Neural progenitor cell (in vitro differentiated cells): ENCODE measurements around the gene TUBG2. TPM values are rescaled to one million over a fixed set of nuclear protein-coding genes. Genes with fewer than 3 reads are reported as not detected.

Experiments used
- DNase-seq: peaks from one replicate; pipeline ENCODE4 v3.0.0-alpha.2; 2016; ENCODE audit warnings: low spot score
- H2AFZ ChIP-seq: fragments of 200-600 bp; sonication (generic); replicated peaks from 2 replicates; pipeline ENCODE4 v1.6.1; 2016; ENCODE audit warnings: antibody characterized with exemption
- H3F3A ChIP-seq: fragments of 200-600 bp; sonication (generic); 2 replicates; pipeline ENCODE4 v1.6.1; 2016; ENCODE audit warnings: antibody characterized with exemption, low read depth
- H3K27ac ChIP-seq: fragments of 200-600 bp; sonication (generic); 2 replicates; pipeline ENCODE4 v1.5.1; 2016; ENCODE audit warnings: mild to moderate bottlenecking
- H3K27me3 ChIP-seq: fragments of 200-600 bp; sonication (generic); 2 replicates; pipeline ENCODE4 v1.6.1; 2016; ENCODE audit warnings: mild to moderate bottlenecking, moderate library complexity
- H3K36me3 ChIP-seq: fragments of 200-600 bp; sonication (generic); 2 replicates; pipeline ENCODE4 v1.5.1; 2016
- H3K4me1 ChIP-seq: fragments of 200-600 bp; sonication (generic); 2 replicates; pipeline ENCODE4 v1.6.1; 2016; ENCODE audit warnings: mixed run types
- H3K4me2 ChIP-seq: fragments of 200-600 bp; sonication (generic); 2 replicates; pipeline ENCODE4 v1.6.1; 2016
- H3K4me3 ChIP-seq: fragments of 200-600 bp; sonication (generic); 2 replicates; pipeline ENCODE4 v1.5.1; 2016
- H3K79me2 ChIP-seq: fragments of 200-600 bp; sonication (generic); 2 replicates; pipeline ENCODE4 v1.6.1; 2016; ENCODE audit warnings: low read depth
- H3K9ac ChIP-seq: fragments of 200-600 bp; sonication (generic); 2 replicates; pipeline ENCODE4 v1.6.1; 2016
- H3K9me3 ChIP-seq: fragments of 200-600 bp; sonication (generic); 2 replicates; pipeline ENCODE4 v1.5.1; 2016; ENCODE audit warnings: low read depth
- H4K20me1 ChIP-seq: fragments of 200-600 bp; sonication (generic); 2 replicates; pipeline ENCODE4 v1.6.1; 2016; ENCODE audit warnings: low read depth
- H3K27ac Mint-ChIP-seq: 3 replicates; pipeline ENCODE4 v1.8.0; 2021; ENCODE audit warnings: mixed read lengths
- H3K27me3 Mint-ChIP-seq: 2 replicates; pipeline ENCODE4 v1.8.0; 2022; ENCODE audit warnings: low read depth, mild to moderate bottlenecking, inconsistent platforms, moderate library complexity, mixed read lengths; ENCODE audit not compliant: insufficient read depth
- H3K36me3 Mint-ChIP-seq: 3 replicates; pipeline ENCODE4 v1.8.0; 2021; ENCODE audit warnings: mixed read lengths
- H3K4me1 Mint-ChIP-seq: 3 replicates; pipeline ENCODE4 v1.8.0; 2021; ENCODE audit warnings: mixed read lengths
- H3K4me3 Mint-ChIP-seq: 3 replicates; pipeline ENCODE4 v1.8.0; 2021; ENCODE audit warnings: mild to moderate bottlenecking, moderate library complexity, mixed read lengths
- H3K9me3 Mint-ChIP-seq: 3 replicates; pipeline ENCODE4 v1.8.0; 2020; ENCODE audit warnings: mixed read lengths
- EZH2 ChIP-seq: fragments of 200-600 bp; sonication (generic); IDR thresholded peaks from 2 replicates; pipeline ENCODE4 v1.6.1; 2017; ENCODE audit warnings: antibody characterized with exemption, mild to moderate bottlenecking, moderate library complexity
- EZH2phosphoT487 ChIP-seq: fragments of 200-600 bp; sonication (generic); IDR thresholded peaks from 2 replicates; pipeline ENCODE4 v1.6.1; 2017; ENCODE audit warnings: antibody characterized with exemption
- total RNA-seq: library from RNA; depleted of rRNA; stranded (reverse); fragments of >200 nt; gene quantifications from 2 replicates; pipeline ENCODE4 v1.2.3, GENCODE V29; 2015; ENCODE audit warnings: low replicate concordance
- TF ChIP-seq, protein P1 (sequence below): fragments of 200-600 bp; sonication (generic); IDR thresholded peaks from 2 replicates; pipeline ENCODE4 v1.5.1; 2017; ENCODE audit warnings: antibody characterized with exemption, mild to moderate bottlenecking

TUBG2 gene
- total RNA-seq, 1 donor from 2014 or later: 12.8 TPM

GRCh38 chr17:42673885-42674754, 15.0 kb downstream of the TUBG2 start:
- no peaks in the 10 kb centered on the region for H3K36me3 ChIP-seq
- peak overlapping the region; percentile 70 for H3K4me3 ChIP-seq
- peaks cover 60% of the 10 kb centered on the region for H3K27me3 ChIP-seq
- H3F3A ChIP-seq: peaks cover 53% of the 10 kb centered on the region
- H3K9me3 Mint-ChIP-seq: no peaks in the 10 kb centered on the region
- peak overlapping the region; percentile 80 for H3K4me3 Mint-ChIP-seq
- H3K36me3 Mint-ChIP-seq: peaks cover 14% of the 10 kb centered on the region
- H3K27me3 Mint-ChIP-seq: peaks cover 8% of the 10 kb centered on the region
- H3K4me1 ChIP-seq: peaks cover 34% of the 10 kb centered on the region
- no peak overlapping the region for H2AFZ ChIP-seq
- H3K4me1 Mint-ChIP-seq: peaks cover 38% of the 10 kb centered on the region
- no peak overlapping the region for H3K9ac ChIP-seq
- H3K27ac ChIP-seq: no peak overlapping the region
- H3K9me3 ChIP-seq: no peaks in the 10 kb centered on the region
- peaks cover 11% of the 10 kb centered on the region for H3K79me2 ChIP-seq
- H4K20me1 ChIP-seq: peaks cover 58% of the 10 kb centered on the region
- peak; percentile 74 for DNase-seq
- no peak overlapping the region for H3K27ac Mint-ChIP-seq
- peak overlapping the region; percentile 95 for H3K4me2 ChIP-seq
- TF ChIP-seq, protein P1, sequence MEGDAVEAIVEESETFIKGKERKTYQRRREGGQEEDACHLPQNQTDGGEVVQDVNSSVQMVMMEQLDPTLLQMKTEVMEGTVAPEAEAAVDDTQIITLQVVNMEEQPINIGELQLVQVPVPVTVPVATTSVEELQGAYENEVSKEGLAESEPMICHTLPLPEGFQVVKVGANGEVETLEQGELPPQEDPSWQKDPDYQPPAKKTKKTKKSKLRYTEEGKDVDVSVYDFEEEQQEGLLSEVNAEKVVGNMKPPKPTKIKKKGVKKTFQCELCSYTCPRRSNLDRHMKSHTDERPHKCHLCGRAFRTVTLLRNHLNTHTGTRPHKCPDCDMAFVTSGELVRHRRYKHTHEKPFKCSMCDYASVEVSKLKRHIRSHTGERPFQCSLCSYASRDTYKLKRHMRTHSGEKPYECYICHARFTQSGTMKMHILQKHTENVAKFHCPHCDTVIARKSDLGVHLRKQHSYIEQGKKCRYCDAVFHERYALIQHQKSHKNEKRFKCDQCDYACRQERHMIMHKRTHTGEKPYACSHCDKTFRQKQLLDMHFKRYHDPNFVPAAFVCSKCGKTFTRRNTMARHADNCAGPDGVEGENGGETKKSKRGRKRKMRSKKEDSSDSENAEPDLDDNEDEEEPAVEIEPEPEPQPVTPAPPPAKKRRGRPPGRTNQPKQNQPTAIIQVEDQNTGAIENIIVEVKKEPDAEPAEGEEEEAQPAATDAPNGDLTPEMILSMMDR: peak; percentile 63
- TF ChIP-seq EZH2phosphoT487 (no peak), EZH2 (no peak)

- DNase-seq: peak; percentile 44
- peaks cover 11% of the 10 kb centered on the region for H3K79me2 ChIP-seq
- no peaks in the 10 kb centered on the region for H3K9me3 ChIP-seq
- no peak overlapping the region for H3K9ac ChIP-seq
- no peak overlapping the region for H3K27ac ChIP-seq
- Mint-ChIP-seq H3K4me1 (peaks cover 38% of the 10 kb centered on the region), H3K36me3 (peaks cover 8% of the 10 kb centered on the region), H3K27ac (no peak overlapping the region), H3K4me3 (peak overlapping the region; percentile 80), H3K9me3 (no peaks in the 10 kb centered on the region), H3K27me3 (peaks cover 8% of the 10 kb centered on the region)
- H4K20me1 ChIP-seq: peaks cover 51% of the 10 kb centered on the region
- peaks cover 35% of the 10 kb centered on the region for H3K4me1 ChIP-seq
- peak overlapping the region; percentile 95 for H3K4me2 ChIP-seq
- peak overlapping the region; percentile 70 for H3K4me3 ChIP-seq
- no peak overlapping the region for H2AFZ ChIP-seq
- no peak for TF ChIP-seq EZH2phosphoT487
- TF ChIP-seq, protein P1: no peak
- TF ChIP-seq EZH2: no peak
- H3F3A ChIP-seq: peaks cover 53% of the 10 kb centered on the region
- no peaks in the 10 kb centered on the region for H3K36me3 ChIP-seq
- H3K27me3 ChIP-seq: peaks cover 61% of the 10 kb centered on the region
Measured at GRCh38 chr17:42674755-42675347, 15.8 kb downstream of the TUBG2 start.

GRCh38 chr17:42675348-42675964, 16.4 kb downstream of the TUBG2 start:
- H3K4me1 ChIP-seq: peaks cover 37% of the 10 kb centered on the region
- peaks cover 38% of the 10 kb centered on the region for H3K4me1 Mint-ChIP-seq
- DNase-seq: no peak

More at GRCh38 chr17:42675348-42675964, 16.4 kb downstream of the TUBG2 start:
- Histone ChIP-seq H3K9ac (no peak overlapping the region), H3K79me2 (peaks cover 11% of the 10 kb centered on the region), H3K27ac (no peak overlapping the region), H4K20me1 (peaks cover 51% of the 10 kb centered on the region), H3F3A (peaks cover 55% of the 10 kb centered on the region), H3K4me3 (peak overlapping the region; percentile 70), H3K9me3 (no peaks in the 10 kb centered on the region), H3K27me3 (peaks cover 63% of the 10 kb centered on the region), H3K4me2 (peak overlapping the region; percentile 95), H3K36me3 (no peaks in the 10 kb centered on the region), H2AFZ (no peak overlapping the region)
- Mint-ChIP-seq H3K9me3 (no peaks in the 10 kb centered on the region), H3K4me3 (peak overlapping the region; percentile 93), H3K36me3 (peaks cover 6% of the 10 kb centered on the region), H3K27ac (no peak overlapping the region), H3K27me3 (peaks cover 8% of the 10 kb centered on the region)
- TF ChIP-seq EZH2: no peak
- TF ChIP-seq, protein P1: no peak
- no peak for TF ChIP-seq EZH2phosphoT487
